ENCODE results near the gene IRF8.

GRCh38 chr16:85912211-85912974 is 13.4 kb downstream of the IRF8 start:
- TF ChIP-seq POLR2A (IDR thresholded peaks at IDR 0.05; ENCODE audit: low read depth, low read length) (no peak), POLR2AphosphoS5 (IDR thresholded peaks at IDR 0.05; ENCODE audit: low read depth, low read length) (no peak)
